ENCODE data around the gene ADPRS.

DNA sequence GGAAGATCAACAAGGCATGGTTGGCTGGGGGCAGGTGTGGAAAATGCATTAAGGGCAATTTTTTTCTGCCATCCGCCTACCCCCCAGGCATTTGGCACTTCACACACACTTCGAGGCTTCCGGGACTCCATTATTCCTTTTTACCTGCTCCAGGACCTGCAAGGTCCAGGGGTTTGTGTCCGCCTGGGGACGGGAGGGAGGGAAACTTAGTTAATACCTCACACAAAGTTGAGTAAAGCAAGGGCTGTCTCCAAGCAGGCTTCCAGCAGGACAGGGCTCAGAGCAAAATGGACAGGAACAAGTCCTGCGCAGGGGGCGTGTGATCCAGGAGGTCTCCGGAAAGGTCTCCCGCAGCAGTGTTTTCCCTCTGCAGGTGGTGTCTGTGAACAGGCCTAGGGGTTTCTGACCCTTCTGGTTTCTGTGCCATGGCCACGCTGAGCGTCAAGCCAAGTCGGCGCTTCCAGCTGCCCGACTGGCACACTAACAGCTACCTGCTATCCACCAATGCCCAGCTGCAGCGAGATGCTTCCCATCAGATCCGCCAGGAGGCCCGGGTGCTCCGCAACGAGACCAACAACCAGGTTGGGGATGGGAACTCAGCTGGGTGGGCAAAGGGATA, 4.1 kb upstream of the ADPRS start:
- TF ChIP-seq EZH2 (IDR thresholded peaks at IDR 0.05; ENCODE audit: borderline replicate concordance, low read length) = no peak
- TF ChIP-seq, protein P1, sequence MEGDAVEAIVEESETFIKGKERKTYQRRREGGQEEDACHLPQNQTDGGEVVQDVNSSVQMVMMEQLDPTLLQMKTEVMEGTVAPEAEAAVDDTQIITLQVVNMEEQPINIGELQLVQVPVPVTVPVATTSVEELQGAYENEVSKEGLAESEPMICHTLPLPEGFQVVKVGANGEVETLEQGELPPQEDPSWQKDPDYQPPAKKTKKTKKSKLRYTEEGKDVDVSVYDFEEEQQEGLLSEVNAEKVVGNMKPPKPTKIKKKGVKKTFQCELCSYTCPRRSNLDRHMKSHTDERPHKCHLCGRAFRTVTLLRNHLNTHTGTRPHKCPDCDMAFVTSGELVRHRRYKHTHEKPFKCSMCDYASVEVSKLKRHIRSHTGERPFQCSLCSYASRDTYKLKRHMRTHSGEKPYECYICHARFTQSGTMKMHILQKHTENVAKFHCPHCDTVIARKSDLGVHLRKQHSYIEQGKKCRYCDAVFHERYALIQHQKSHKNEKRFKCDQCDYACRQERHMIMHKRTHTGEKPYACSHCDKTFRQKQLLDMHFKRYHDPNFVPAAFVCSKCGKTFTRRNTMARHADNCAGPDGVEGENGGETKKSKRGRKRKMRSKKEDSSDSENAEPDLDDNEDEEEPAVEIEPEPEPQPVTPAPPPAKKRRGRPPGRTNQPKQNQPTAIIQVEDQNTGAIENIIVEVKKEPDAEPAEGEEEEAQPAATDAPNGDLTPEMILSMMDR (IDR thresholded peaks at IDR 0.05; ENCODE audit: low read length) = no peak

Data from OCI-LY1 (cell line).